Tibial artery (tissue), 4 donors: Measurements from ENCODE around the gene ERGIC1.

ENCODE experiments used
- DNase-seq, 2 donors: peaks; one replicate each; pipeline ENCODE4 v3.0.0-alpha.2; 2019
- H3K27ac ChIP-seq, 2 donors: fragments of 200-600 bp; sonication (generic) in 1 of 2; 1 replicate in 1 of 2; 2 replicates in 1 of 2; pipeline ENCODE4 v1.5.1; 2018 to 2019; ENCODE audit warnings: mild to moderate bottlenecking in 1 of 2
- H3K27me3 ChIP-seq, 2 donors: fragments of 200-600 bp; sonication (generic) in 1 of 2; one replicate each; pipeline versions ENCODE4 v1.5.1 to v1.6.0; 2016 to 2019
- H3K36me3 ChIP-seq, 3 donors: fragments of 200-600 bp; sonication (generic) in 2 of 3; one replicate each; pipeline ENCODE4 v1.5.1; 2016 to 2019; ENCODE audit warnings: mild to moderate bottlenecking in 2 of 3
- H3K4me1 ChIP-seq, 4 donors: fragments of 200-600 bp; sonication (generic) in 2 of 4; 1 replicate in 3 of 4; 2 replicates in 1 of 4; pipeline ENCODE4 v1.5.1; 2016 to 2019
- H3K4me3 ChIP-seq, 2 donors: fragments of 200-600 bp; sonication (generic) in 1 of 2; 1 replicate in 1 of 2; 2 replicates in 1 of 2; pipeline ENCODE4 v1.5.1; 2018 to 2019; ENCODE audit warnings: mild to moderate bottlenecking in 2 of 2
- H3K9me3 ChIP-seq, 3 donors: fragments of 200-600 bp; sonication (generic) in 1 of 3; one replicate each; pipeline ENCODE4 v1.5.1; 2016 to 2019
- intact Hi-C: fragments of 100-400 bp; cut with DNase I; formaldehyde crosslinking; loops from one replicate; pipeline ENCODE4 v1.15.0; 2023; ENCODE audit warnings: low total_unique reads
- TF ChIP-seq, protein P1 (sequence below), 2 experiments: fragments of 200-600 bp in 1 of 2; fragments of 450-650 bp in 1 of 2; IDR thresholded peaks; one replicate each; pipeline ENCODE4 v1.5.1; 2017 to 2019; ENCODE audit warnings: antibody characterized with exemption in 2 of 2, mild to moderate bottlenecking in 1 of 2, moderate library complexity in 1 of 2

Gene ERGIC1

GRCh38 chr5:172857982-172858381 lies 23.9 kb downstream of the ERGIC1 start:
- TF ChIP-seq, protein P1, sequence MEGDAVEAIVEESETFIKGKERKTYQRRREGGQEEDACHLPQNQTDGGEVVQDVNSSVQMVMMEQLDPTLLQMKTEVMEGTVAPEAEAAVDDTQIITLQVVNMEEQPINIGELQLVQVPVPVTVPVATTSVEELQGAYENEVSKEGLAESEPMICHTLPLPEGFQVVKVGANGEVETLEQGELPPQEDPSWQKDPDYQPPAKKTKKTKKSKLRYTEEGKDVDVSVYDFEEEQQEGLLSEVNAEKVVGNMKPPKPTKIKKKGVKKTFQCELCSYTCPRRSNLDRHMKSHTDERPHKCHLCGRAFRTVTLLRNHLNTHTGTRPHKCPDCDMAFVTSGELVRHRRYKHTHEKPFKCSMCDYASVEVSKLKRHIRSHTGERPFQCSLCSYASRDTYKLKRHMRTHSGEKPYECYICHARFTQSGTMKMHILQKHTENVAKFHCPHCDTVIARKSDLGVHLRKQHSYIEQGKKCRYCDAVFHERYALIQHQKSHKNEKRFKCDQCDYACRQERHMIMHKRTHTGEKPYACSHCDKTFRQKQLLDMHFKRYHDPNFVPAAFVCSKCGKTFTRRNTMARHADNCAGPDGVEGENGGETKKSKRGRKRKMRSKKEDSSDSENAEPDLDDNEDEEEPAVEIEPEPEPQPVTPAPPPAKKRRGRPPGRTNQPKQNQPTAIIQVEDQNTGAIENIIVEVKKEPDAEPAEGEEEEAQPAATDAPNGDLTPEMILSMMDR (IDR thresholded peaks at IDR 0.05): no peak

GRCh38 chr5:172858511-172858989 lies 24.5 kb downstream of the ERGIC1 start:
- Histone ChIP-seq H3K27me3 (no peaks in the 10 kb centered on the region), H3K9me3 (no peaks in the 10 kb centered on the region), H3K27ac (peak overlapping the region; percentile 89 to 90), H3K36me3 (no peaks in the 10 kb centered on the region), H3K4me1 (peaks cover 4 to 95% (median 78%) of the 10 kb centered on the region in 4 donors), H3K4me3 (no peak overlapping the region)
- TF ChIP-seq, protein P1 (IDR thresholded peaks at IDR 0.05): no peak
- no peak for DNase-seq
- intact Hi-C loops: loop anchor here (5.0 kb wide), 1 partner anchor 56 kb away; no protein-coding TSS in a partner anchor

More at GRCh38 chr5:172857982-172858381, 23.9 kb downstream of the ERGIC1 start:
- peak overlapping the region; percentile 89 to 90 for H3K27ac ChIP-seq
- no peaks in the 10 kb centered on the region for H3K9me3 ChIP-seq
- H3K27me3 ChIP-seq: no peaks in the 10 kb centered on the region
- no peak for DNase-seq
- peaks cover 4 to 99% (median 83%) of the 10 kb centered on the region in 4 donors for H3K4me1 ChIP-seq
- no peaks in the 10 kb centered on the region for H3K36me3 ChIP-seq
- intact Hi-C loops: loop anchor here (5.0 kb wide), 1 partner anchor 56 kb away; no protein-coding TSS in a partner anchor
- no peak overlapping the region for H3K4me3 ChIP-seq

DNA sequence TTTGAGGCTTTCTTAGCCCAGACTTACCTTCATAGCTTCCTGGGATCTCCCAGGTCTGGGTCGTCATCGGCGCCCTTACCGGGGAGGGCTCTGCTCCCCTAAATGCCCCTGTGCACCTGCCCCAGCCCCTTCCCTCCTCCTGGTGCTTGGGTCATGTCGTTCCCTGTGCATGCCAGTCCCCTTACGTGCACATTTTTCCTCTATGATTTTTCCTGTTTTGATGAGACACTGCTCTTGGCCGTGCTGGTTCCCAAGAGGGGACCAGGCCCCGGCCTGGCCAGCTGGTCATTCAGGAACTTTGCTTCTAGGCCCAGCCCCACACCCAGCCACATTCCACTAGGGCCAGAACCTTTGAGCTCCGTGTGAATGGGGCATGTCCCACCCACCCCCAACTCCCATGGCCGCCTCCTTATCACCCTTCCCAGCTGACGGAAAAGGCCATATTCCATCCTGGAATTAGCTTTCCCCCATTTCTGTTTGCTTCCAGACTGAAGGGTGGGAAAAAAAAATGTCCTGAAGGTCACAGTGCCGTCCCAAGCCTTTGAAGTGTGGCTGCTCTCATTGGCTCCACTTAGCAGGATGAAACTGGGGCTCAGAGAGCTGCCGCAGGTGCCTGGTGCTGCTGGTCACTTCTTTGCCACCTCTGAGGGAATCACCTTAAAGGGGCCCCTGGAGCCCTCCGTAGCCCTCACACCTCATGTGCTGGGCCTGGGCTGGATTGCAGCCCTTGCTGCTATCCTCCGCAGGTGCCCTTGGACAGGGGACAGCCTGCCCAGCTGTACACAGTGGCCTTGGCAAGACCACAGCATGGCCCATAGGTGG lies 25.1 kb downstream of the ERGIC1 start:
- H3K4me1 ChIP-seq: peaks cover 4 to 89% (median 72%) of the 10 kb centered on the region in 4 donors
- intact Hi-C loops: loop anchor here (5.0 kb wide), 1 partner anchor 57 kb away; no protein-coding TSS in a partner anchor

DNA sequence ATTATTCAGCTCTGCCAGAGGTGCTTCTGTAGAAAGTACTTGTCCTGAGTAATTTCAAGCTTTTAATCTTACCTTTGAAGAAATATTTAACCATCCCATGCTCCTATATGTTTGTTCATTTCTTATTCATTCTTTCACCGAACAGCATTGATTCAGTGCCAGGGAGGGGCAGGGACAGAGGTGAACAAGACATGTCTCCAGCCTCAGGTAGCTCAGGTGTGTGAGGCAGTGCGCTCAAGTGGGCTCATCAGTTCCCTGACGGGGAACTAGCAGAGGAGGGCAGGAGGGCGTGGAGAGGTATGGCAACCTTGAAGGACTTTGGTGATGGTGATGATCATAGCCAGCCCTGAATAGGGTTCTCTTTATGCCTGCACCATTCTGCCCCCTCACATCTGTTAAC lies 25.9 kb downstream of the ERGIC1 start:
- intact Hi-C loops: loop anchor here (5.0 kb wide), 1 partner anchor 58 kb away; no protein-coding TSS in a partner anchor
- Histone ChIP-seq H3K36me3 (peaks cover 0 to 3% (median 0%) of the 10 kb centered on the region in 3 donors), H3K27ac (peak overlapping the region; percentile 89 to 90), H3K4me3 (peak overlapping the region in 1 of 2 donors; percentile 17), H3K9me3 (no peaks in the 10 kb centered on the region), H3K4me1 (peaks cover 4 to 89% (median 64%) of the 10 kb centered on the region in 4 donors), H3K27me3 (no peaks in the 10 kb centered on the region)
- TF ChIP-seq, protein P1 (IDR thresholded peaks at IDR 0.05): no peak
- DNase-seq: no peak

More for the DNA sequence above, 25.1 kb downstream of the ERGIC1 start:
- Histone ChIP-seq H3K27me3 (no peaks in the 10 kb centered on the region), H3K9me3 (no peaks in the 10 kb centered on the region), H3K4me3 (peak overlapping the region in 1 of 2 donors; percentile 17), H3K36me3 (peaks cover 0 to 3% (median 0%) of the 10 kb centered on the region in 3 donors), H3K27ac (peak overlapping the region; percentile 89 to 90)
- DNase-seq: peak; percentile 86 to 91
- TF ChIP-seq, protein P1 (IDR thresholded peaks at IDR 0.05): no peak

- H3K4me3 ChIP-seq: peak overlapping the region; percentile 5 to 17
- H3K27ac ChIP-seq: peak overlapping the region; percentile 89 to 90
- peaks cover 0 to 3% (median 0%) of the 10 kb centered on the region in 3 donors for H3K36me3 ChIP-seq
- intact Hi-C loops: no loop called here
- no peaks in the 10 kb centered on the region for H3K9me3 ChIP-seq
- TF ChIP-seq, protein P1 (IDR thresholded peaks at IDR 0.05): no peak
- H3K27me3 ChIP-seq: no peaks in the 10 kb centered on the region
- peak; percentile 94 to 97 for DNase-seq
- H3K4me1 ChIP-seq: peaks cover 4 to 89% (median 61%) of the 10 kb centered on the region in 4 donors
Measured at GRCh38 chr5:172860520-172861443, 26.7 kb downstream of the ERGIC1 start.
